GM21825 (cell line): ENCODE results near the gene SFXN5.

Source experiments
- ATAC-seq: cut with Tn5 transposase; IDR thresholded peaks from one replicate; pipeline ENCODE4 v1.9.1; 2021; ENCODE audit warnings: mild to moderate bottlenecking, moderate library complexity; ENCODE audit not compliant: unreplicated experiment

SFXN5 gene

DNA sequence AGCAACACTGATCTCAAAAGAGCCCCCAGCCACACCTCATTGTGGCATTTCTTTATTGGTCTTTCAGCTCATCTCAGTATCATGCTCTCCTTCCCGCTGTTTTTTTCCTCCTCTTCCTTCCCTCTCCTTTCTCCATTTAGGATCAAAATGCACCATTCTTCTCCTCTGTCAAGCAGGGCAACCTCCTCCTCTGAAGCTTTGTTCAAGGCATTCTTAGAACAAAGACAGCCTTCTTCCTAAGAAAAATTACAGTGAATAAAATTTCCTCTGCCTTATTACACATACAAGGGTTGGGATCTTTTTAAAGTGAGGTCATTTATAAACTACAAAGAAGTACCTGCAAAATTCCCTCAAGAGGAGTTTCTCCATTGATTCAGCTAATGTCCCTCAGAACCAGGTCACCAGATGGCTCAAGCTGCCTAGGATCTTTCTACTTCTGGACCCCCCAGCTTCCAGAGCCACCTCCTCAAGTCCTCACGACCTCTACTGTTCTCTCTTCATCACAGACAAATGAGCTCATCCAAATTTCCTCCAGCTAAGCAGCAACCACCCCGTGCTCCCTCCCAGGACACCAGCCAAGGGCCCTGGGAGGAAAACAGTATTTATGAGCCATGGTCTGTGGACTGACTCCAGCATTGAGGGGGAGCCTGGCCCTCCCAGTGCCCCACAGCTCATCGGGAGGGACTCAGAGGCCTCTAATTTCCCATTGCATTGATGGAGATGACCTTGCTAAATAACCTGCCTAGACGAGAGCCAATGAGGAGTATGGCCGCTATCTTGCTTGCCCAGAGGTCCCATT is 18.0 kb downstream of the SFXN5 start:
- ATAC-seq, result no peak

DNA sequence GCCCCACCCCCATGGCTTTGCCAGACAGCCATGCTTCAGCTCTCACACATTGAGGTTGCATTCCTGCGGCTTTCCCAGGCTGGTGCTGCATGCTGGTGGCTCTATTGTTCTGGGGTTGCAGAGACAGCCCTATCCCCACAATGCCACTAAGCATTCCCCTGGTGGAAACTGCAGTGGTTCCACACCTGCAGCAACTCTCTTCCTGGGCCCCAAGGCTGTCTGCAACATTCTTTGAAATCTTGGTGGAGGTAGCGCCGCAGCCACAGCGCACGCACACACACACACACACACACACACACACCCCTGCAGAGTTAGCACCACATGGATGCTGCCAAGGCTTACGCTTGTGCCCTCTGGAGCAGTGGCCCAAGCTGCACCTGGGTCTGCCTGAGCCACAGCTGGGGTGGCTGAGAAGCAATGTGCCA is 21.4 kb downstream of the SFXN5 start:
- no peak for ATAC-seq

DNA sequence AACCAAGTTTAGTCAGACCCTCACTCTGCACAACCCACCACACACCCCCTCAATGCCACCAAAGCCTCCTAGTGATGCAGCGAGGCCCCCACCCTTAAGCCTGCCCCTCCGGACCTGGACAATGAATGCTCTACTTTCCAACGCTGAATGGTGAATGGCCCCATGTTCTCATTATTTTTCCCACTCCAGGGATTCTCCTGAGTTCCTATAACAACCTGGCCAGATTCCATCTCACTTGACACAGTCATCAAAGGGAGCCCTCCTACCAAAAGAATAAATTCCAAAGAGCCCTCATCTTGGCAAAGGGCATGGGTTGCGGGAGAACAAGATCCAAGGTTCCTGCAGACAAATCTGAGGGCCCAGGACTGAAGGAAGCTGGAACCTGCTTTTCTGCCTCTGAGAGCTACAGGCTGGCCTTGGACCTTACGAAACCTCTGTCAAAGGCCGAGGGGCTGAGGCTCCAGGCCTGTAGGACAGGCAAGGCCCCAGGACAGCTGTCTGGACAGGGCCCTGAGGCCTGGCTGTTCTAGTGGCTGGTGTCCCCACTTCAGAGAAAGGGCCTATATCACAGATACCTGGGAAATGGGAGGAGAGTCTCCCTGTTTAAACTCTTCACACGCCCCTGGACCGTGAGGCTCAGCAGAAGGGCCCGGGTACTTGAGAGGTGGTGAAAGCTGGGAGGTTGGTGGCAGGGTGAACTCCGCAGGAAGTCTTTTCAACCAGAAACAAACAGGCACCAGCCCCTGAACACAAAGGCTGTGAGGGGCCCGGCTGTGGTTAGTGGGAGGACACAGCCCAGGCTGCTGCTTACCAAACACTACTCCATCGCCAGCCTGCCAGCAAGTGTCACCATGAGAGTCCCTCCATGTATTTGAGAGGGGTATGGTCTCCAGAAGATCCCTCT is 27.3 kb downstream of the SFXN5 start:
- ATAC-seq, result no peak

DNA sequence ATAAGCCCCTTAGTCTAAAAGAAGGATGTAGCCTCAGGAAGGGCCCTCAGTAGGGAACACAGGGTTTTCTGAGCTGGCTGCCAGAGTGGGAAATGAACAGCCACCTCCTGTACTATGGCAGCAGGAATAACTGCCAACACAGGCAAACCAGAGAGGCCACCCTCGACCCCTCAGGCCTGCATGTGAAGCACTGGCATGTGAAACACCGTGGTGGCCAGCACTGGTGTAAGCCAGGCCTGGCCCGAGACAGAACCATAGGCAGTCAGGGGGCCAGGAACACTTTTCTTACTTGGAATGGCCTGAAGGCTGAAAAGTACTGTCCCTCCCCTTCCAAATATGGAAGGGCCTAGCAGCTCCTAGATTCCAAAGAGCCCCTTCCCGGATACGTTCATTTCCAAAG is 28.2 kb downstream of the SFXN5 start:
- ATAC-seq, result no peak

DNA sequence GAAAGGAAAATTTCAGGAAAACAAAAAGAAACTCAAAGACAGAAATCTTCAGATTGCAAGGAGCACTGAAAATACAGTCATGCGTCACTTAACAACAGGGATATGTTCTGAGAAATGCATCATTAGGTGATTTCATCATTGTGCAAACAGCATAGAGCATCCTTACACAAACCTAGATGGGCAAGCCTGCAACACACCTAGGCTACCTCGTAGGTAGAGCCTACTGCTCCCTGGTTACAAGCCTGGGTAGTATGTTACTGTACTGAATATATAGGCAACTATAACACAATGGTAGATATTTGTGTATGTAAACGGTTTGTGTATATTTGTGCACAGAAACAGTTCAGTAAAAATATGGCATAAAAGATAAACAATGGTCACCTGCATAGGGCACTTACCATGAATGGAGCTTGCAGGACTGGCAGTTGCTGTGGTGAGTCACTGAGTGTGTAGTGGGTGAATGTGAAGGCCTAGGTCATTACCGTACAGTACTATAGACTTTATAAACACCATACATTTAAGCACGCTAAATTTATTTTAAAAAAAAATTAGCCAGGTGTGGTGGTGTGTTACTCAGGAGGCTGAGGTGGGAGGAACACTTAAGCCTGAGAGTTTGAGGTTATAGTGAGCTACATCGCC is 33.4 kb downstream of the SFXN5 start:
- no peak for ATAC-seq

DNA sequence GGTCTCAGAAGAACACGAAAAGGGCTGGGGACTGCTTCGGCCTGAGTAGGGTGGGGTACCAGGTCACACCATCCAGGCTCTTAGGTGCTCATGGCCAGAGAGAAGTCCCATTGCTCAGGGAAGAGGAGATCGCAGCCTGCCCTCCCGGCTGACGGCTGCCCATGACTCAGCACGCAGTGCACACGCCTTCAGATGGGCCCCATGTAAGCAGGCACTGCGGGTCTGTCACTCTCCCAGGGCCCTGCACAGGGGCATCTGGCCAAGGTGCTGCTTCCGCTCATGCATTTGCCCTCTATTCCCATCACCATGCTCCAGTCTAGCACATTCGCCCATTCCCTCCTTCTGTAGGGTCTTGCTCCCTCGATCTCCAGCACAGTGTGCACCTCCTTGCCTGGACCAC is 34.7 kb downstream of the SFXN5 start:
- ATAC-seq, result no peak

DNA sequence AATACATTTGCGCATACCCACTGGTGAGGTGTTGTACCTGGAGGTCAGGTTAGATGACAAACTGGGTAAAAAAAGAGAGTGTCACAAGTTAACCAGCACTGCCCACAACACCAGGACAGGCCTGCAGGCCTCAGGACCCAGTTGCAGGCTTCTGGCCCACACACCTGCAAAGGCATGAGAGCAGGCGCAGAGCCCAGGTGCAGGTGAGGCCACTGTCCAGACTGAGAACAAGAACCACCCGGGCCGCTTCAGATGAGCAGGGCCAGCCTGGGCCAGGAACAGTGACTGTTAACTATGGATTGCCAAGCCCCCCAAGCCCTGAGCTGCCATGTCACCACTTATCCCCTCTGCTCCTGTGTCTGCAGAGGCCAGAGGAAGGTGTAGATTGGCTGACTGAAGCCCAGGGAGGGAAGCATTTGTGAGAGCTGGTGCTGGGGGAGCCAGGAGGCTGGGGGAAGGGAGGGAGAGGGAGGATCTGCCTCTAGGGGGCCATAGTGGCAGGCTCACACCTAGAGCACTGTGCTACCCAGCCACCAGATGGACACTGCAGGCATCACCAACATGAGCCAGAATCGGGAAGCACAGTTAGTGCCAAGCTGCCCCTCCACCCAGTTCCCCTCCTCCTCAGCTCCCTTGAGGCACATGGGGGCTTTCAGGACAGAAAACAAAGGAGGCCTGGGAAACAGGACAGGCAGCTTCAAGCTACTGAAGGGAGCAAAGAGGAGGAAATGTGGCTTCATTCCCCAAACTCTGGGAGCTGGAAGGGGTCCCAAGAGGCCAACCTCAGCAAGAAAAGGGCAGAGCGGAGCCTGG is 35.4 kb downstream of the SFXN5 start:
- ATAC-seq, result no peak

DNA sequence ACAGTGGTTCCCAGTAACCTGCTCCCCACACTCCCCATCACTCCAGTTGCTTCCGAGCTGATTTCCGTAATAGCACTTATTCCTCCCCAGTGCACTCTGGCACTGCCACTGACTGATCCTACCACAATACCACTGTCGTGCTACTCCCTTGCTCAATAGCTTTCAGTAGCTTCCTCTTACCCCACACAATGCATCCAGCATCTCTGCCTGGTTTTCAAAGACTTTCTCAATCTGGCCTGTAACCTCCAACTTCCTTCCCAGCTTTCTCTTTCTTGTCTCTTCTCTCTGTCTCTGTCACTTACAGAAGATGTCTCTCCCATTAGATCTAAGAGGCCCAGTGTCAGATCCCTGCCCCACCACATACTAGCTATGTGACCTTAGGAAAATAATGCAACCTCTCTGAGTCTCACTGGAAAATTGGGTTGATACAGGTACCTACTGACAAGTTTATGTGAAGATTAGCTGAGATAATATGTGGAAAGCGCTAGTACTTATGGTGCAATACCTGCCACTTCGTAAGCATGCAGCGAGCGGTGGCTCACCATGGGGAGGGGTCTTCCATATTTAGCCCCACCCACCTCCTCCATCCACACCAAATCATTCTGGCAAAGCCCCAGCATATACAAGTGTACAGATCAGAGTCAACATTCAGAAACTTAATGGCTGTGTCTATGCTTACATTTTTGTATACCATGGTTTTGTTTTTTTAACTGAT is 36.7 kb downstream of the SFXN5 start:
- ATAC-seq, result no peak

DNA sequence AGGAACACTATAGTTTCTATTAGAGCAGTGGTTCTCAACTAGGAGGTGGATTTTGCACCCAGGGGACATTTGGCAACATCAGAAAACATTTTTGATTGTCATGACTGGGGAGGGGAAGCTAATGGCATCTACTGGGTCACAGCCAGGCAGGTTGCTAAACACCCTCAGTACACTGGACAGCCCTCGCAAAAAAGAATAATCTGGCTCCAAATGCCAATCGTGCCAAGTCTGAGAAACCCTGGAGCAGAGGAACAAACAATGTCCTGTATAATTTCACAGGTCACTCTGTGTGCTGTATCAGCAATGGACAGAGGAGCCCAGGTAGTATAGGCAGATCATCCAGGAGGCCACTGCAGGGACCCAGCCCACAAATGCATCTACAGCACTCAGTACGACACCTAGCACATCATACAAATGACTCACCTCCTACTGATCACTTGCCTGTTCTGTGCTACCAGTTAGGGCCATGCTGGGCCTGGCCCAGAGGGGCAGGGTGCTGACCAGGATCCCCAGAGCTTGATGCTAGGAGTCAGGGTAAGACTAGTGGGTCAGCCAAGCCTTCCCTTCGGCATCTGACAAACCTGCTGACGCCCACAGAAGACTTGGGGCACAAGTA is 37.6 kb downstream of the SFXN5 start:
- ATAC-seq, result no peak

DNA sequence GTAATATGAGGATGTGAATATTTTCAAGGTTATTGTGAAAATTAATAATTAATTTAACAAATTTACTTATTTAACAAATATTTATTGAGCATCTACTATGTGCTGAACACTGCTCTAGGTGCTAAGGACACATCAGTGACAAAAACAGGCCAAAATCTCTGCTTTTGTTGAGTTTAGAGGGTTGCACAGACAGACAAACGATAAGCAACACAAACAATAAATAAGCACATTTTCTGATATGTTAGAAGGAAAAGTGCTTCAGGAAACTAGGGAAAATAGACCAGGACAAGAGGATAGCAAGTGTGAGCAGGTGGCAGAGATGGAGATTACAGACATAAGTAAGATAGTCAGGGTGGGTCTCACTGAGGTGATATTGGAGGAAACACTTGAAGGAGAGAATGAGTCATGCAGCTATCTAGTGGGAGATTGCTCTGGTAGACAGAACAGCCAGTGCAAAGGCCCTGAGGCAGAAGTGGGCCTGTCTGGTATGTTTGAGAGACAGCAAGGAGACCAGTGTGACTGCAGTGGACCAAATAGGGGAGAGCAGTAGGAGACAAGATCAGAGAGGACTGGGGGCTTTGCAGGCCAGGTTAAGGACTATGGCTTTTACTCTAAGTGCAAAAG is 38.3 kb downstream of the SFXN5 start:
- ATAC-seq, result no peak

DNA sequence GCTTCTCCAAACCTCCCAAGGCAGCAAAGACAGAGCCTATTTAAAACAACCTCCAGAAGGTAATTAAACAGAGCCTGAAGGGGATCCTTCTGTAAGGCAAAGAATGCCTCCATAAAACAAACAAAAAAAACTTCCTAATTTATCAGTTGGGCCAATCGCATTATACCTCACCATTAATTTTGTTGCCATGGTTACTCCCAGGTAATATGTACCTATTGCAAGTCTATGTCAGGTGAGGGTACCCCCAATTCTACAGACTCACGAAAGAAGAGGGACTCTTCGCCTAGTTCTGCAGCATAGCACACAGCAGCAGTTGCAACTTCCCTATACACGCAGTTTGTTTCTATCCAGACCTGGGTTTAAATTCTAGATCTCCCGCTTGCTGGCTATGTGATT is 38.8 kb downstream of the SFXN5 start:
- no peak for ATAC-seq

DNA sequence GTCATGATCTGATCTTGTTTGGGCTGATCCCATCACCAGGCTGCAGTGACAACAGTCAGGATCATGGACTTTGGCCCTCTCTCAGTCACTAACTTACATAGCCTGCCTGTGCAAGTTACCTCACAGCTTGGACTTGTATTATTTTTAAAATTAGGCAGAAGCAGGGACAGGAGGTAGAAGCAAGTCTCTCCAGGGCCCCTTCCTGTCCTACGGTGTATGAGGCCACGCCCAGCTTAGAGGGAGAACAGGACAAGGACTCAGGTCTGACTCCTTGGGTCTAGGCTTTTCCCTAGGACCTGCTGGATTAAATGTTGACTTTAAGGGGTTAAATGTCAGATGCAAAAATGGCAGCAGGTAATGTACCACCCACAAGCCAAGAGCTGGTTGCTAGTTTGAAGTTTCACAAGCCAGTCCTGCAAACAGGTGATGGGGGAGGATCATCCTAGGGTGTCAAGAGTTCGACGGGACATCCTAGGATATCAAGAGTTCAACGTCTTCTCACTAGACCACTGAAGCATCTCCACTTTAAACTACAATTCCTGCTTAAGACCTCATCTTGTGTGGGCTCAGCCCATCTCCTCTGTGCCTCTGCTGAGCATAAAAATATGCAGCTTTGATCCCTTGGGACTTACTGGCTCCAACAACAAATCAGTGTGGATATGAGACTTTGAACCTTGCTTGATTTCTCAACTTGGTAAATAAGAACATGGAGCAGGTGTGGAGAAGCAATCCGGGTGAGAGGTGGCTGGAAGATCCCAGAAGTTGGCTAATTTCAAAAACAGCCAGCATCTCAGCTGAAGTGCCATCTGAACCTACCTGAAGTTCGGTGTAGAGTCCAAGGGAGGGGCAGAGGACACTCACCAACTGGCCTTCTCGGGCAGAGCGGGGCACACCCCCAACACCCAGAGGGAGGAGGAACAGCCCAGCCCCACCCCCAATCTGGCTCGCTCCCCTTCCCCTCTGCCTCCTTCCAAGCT is 39.5 kb downstream of the SFXN5 start:
- ATAC-seq, result no peak

DNA sequence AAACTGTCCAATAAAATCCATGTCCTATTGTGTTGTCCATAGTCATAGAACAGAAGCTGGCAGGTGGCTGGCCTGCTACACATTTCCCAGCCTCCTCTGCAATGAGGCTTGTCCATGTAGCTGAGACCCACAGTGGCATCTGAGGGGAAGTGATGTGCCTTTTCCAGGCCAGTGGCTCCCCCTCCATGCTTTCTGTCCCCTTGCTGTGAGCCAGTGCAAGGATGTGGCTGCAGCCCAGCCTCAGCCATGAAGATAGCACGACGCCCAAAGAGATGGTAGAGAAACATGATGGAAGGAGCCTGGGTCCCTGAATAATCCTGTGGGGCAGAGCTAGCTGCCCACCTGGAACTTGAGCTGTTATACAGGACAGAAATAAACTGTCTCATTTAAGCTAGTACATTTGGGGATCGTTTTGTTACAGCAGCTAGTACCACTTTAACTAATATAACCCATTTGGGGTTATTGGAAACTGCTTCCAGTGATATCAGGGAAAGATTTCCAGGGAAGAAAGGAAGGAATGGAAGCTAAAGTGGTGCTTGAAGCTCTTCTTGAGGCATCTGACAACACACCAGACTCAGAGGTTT is 40.3 kb downstream of the SFXN5 start:
- no peak for ATAC-seq

DNA sequence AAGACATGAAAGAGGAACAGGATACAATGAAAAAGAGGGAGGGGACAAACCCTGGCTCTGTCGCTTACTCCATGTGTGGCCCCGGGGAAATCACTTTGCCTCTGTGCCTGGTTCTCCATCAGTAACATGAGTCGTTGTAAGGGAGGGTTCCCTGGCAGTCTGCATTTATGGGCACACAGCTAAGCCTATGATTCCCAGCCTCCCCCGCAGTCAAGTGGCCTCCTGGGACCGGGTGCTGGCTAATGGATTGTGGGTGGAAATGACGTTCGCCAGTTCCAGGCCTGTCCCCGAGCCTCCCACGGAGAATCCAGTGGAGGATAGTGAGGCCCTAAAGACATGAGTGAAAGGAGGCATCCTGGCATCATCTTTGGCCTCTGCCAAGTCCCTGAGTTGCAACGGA is 42.7 kb downstream of the SFXN5 start:
- ATAC-seq, result no peak

DNA sequence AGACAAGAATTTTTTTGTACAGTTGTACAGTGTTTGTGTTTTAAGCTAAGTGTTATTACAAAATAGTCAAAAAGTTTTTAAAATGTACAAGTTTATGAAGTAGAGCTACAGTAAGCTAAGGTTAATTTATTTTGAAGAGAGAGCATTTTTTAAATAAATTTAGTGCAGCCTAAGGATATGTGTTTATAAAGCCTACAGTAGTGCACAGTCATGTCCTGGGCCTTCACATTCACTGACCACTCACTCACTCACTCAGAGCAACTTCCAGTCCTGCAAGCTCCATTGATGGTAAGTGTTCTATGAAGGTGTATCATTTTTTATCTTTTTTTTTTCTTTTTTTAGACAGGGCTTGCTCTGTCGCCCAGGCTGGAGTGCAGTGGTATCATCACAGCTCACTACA is 44.2 kb downstream of the SFXN5 start:
- no peak for ATAC-seq

DNA sequence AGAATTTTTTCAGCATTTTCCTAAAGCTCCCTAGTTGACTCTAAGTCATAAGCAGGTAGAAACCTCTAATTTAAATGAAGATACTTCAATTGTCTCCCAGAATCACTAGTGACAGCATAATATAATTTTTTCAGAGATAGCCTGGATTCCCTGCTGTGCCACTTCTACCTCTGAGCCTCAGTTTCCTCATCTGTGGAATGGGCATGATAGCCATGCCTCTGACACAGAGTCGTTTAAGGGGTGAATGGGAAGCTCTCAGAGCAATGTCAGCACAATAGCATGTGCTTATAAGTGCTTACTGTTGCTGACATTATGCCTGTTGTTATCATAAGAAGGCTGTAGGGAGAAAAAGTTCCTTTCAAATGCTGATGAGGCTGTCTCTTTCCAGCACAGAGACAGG is 48.0 kb downstream of the SFXN5 start:
- ATAC-seq, result no peak

DNA sequence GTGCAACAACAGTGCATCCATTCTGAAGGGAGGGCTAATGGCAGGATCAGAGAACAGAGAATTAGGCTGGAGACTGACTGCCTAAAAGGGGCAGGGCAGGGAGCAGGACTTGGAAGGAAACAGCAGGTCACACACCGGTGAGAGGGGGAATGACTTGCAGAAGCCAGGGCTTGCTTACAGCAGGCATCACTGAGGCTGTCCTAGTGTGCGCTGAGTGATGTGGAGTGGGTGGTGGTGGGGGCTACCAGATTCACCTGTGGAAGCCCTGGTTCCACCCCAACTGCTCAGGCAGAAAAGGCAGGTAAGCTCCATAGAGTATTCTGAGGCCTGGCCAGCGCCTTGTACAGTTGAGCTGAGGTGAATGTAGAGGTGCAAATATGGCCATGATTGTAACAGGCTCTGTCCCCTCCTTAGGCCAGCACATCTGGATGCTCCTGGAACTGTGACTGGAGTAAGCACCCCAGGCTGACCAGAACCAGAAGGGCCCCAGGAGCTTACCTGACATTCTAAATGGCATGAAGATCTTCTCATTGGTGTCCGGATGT is 49.4 kb downstream of the SFXN5 start:
- no peak for ATAC-seq
